Right atrium auricular region (tissue), 2 donors: ENCODE measurements around the gene TTC7B. TPM values are rescaled to one million over a fixed set of nuclear protein-coding genes. Genes with fewer than 3 reads are reported as not detected.

Experiments used
- DNase-seq: peaks from one replicate; pipeline ENCODE4 v3.0.0-alpha.2; 2019; ENCODE audit warnings: low spot score
- H3K27ac ChIP-seq, 2 donors: fragments of 200-600 bp; sonication (generic); 1 replicate in 1 of 2; 2 replicates in 1 of 2; pipeline ENCODE4 v1.5.1; 2016 to 2019
- H3K27me3 ChIP-seq, 2 donors: fragments of 200-600 bp; sonication (generic); one replicate each; pipeline versions ENCODE4 v1.5.1 to v1.6.0; 2017 to 2019
- H3K36me3 ChIP-seq: fragments of 200-600 bp; sonication (generic); one replicate; pipeline ENCODE4 v1.5.1; 2016
- H3K4me1 ChIP-seq, 2 donors: fragments of 200-600 bp; sonication (generic); one replicate each; pipeline versions ENCODE4 v1.5.1 to v1.6.0; 2017 to 2019
- H3K4me3 ChIP-seq, 2 donors: fragments of 200-600 bp; sonication (generic); 1 replicate in 1 of 2; 2 replicates in 1 of 2; pipeline ENCODE4 v1.5.1; 2017 to 2019; ENCODE audit warnings: mild to moderate bottlenecking in 1 of 2, moderate library complexity in 1 of 2
- H3K9me3 ChIP-seq, 2 donors: fragments of 200-600 bp; sonication (generic); one replicate each; pipeline ENCODE4 v1.5.1; 2019
- CTCF ChIP-seq, 2 donors: fragments of 200-600 bp; sonication (generic); IDR thresholded peaks; one replicate each; pipeline ENCODE4 v1.5.1; 2019; ENCODE audit warnings: antibody characterized with exemption in 2 of 2
- total RNA-seq, 2 donors: library from RNA; depleted of rRNA; stranded (reverse); fragments of >200 nt; gene quantifications; one replicate each; pipeline ENCODE4 v1.1.0, GENCODE V29; 2016

TTC7B gene
- total RNA-seq, 2 donors from 2014 or later: 45.5 to 57.3 TPM

- no peak for TF ChIP-seq CTCF (IDR thresholded peaks at IDR 0.05)
- no peaks in the 10 kb centered on the region for H3K9me3 ChIP-seq
- H3K27ac ChIP-seq: no peak overlapping the region
- DNase-seq: no peak
- no peak overlapping the region for H3K4me3 ChIP-seq
- peaks cover 2 to 14% of the 10 kb centered on the region in 2 donors for H3K4me1 ChIP-seq
- H3K36me3 ChIP-seq: no peaks in the 10 kb centered on the region
- H3K27me3 ChIP-seq: no peaks in the 10 kb centered on the region
These were observed 246.4 kb downstream of the TTC7B start for GRCh38 chr14:90569606-90570387.

- Histone ChIP-seq H3K4me3 (no peak overlapping the region), H3K9me3 (no peaks in the 10 kb centered on the region), H3K27me3 (no peaks in the 10 kb centered on the region), H3K36me3 (no peaks in the 10 kb centered on the region), H3K4me1 (peaks cover under 1 to 10% of the 10 kb centered on the region in 2 donors), H3K27ac (no peak overlapping the region)
- no peak for TF ChIP-seq CTCF (IDR thresholded peaks at IDR 0.05)
- DNase-seq: no peak
These were observed 247.0 kb downstream of the TTC7B start for GRCh38 chr14:90569201-90569600.

GRCh38 chr14:90568405-90568804 is 247.8 kb downstream of the TTC7B start:
- Histone ChIP-seq H3K36me3 (no peaks in the 10 kb centered on the region), H3K27ac (no peak overlapping the region), H3K4me1 (peaks cover 0 to 10% of the 10 kb centered on the region in 2 donors), H3K27me3 (no peaks in the 10 kb centered on the region), H3K9me3 (no peaks in the 10 kb centered on the region), H3K4me3 (no peak overlapping the region)
- no peak for DNase-seq
- TF ChIP-seq CTCF (IDR thresholded peaks at IDR 0.05): no peak

GRCh38 chr14:90567991-90568390 is 248.2 kb downstream of the TTC7B start:
- no peak for TF ChIP-seq CTCF (IDR thresholded peaks at IDR 0.05)
- Histone ChIP-seq H3K4me3 (no peak overlapping the region), H3K27ac (no peak overlapping the region), H3K9me3 (no peaks in the 10 kb centered on the region), H3K36me3 (no peaks in the 10 kb centered on the region), H3K27me3 (no peaks in the 10 kb centered on the region), H3K4me1 (peaks cover 0 to 10% of the 10 kb centered on the region in 2 donors)
- no peak for DNase-seq

- Histone ChIP-seq H3K36me3 (no peaks in the 10 kb centered on the region), H3K9me3 (no peaks in the 10 kb centered on the region), H3K27ac (no peak overlapping the region), H3K4me1 (peaks cover 0 to 10% of the 10 kb centered on the region in 2 donors), H3K27me3 (no peaks in the 10 kb centered on the region), H3K4me3 (no peak overlapping the region)
- no peak for DNase-seq
- TF ChIP-seq CTCF (IDR thresholded peaks at IDR 0.05): no peak
These were observed 249.0 kb downstream of the TTC7B start for GRCh38 chr14:90567191-90567590.

- H3K4me3 ChIP-seq: no peak overlapping the region
- H3K36me3 ChIP-seq: no peaks in the 10 kb centered on the region
- no peak overlapping the region for H3K27ac ChIP-seq
- peaks cover 0 to 10% of the 10 kb centered on the region in 2 donors for H3K4me1 ChIP-seq
- no peaks in the 10 kb centered on the region for H3K27me3 ChIP-seq
- no peaks in the 10 kb centered on the region for H3K9me3 ChIP-seq
- DNase-seq: no peak
- no peak for TF ChIP-seq CTCF (IDR thresholded peaks at IDR 0.05)
These were observed 249.7 kb downstream of the TTC7B start for GRCh38 chr14:90566481-90566880.
